Endodermal cell (in vitro differentiated cells): ENCODE data around the gene COG5. TPM values are rescaled to one million over a fixed set of nuclear protein-coding genes. Genes with fewer than 3 reads are reported as not detected.

ENCODE experiments used
- DNase-seq: peaks from one replicate; pipeline ENCODE4 v3.0.0-alpha.2; 2017
- H3K27ac ChIP-seq: 2 replicates; pipeline ENCODE4 v1.5.1; 2013; ENCODE audit warnings: mild to moderate bottlenecking, low read depth, low read length, moderate library complexity
- H3K27me3 ChIP-seq: 2 replicates; pipeline ENCODE4 v1.6.1; 2013; ENCODE audit warnings: mild to moderate bottlenecking, low read length, moderate library complexity; ENCODE audit not compliant: insufficient read depth, control insufficient read depth, poor library complexity, severe bottlenecking
- H3K36me3 ChIP-seq: 2 replicates; pipeline ENCODE4 v1.7.0; 2013; ENCODE audit warnings: mild to moderate bottlenecking, low read length, moderate library complexity; ENCODE audit not compliant: control insufficient read depth, insufficient read depth
- H3K4me1 ChIP-seq: one replicate; pipeline ENCODE4 v1.7.0; 2013; ENCODE audit warnings: low read length; ENCODE audit not compliant: control insufficient read depth, insufficient read depth
- H3K4me3 ChIP-seq: 2 replicates; pipeline ENCODE4 v1.5.1; 2013; ENCODE audit warnings: mild to moderate bottlenecking, low read length, moderate library complexity
- H3K9ac ChIP-seq: 2 replicates; pipeline ENCODE4 v1.6.1; 2013; ENCODE audit warnings: mild to moderate bottlenecking, low read length, moderate library complexity; ENCODE audit not compliant: poor library complexity, severe bottlenecking; ENCODE audit errors: extremely low read depth
- H3K9me3 ChIP-seq: 2 replicates; pipeline ENCODE4 v1.6.1; 2013; ENCODE audit warnings: mild to moderate bottlenecking, low read length, moderate library complexity; ENCODE audit not compliant: control insufficient read depth
- H3K27ac Mint-ChIP-seq: 2 replicates; pipeline ENCODE4 v1.8.0; 2020; ENCODE audit warnings: mixed read lengths
- H3K27me3 Mint-ChIP-seq: 2 replicates; pipeline ENCODE4 v1.8.0; 2021; ENCODE audit warnings: mild to moderate bottlenecking, mixed read lengths; ENCODE audit not compliant: insufficient read depth
- H3K36me3 Mint-ChIP-seq: 2 replicates; pipeline ENCODE4 v1.8.0; 2020; ENCODE audit warnings: low read depth, mixed read lengths
- H3K4me1 Mint-ChIP-seq: 2 replicates; pipeline ENCODE4 v1.8.0; 2020; ENCODE audit warnings: mixed read lengths
- H3K4me3 Mint-ChIP-seq: 2 replicates; pipeline ENCODE4 v1.8.0; 2020; ENCODE audit warnings: mild to moderate bottlenecking, moderate library complexity, mixed read lengths
- H3K9me3 Mint-ChIP-seq: 2 replicates; pipeline ENCODE4 v1.8.0; 2020; ENCODE audit warnings: mild to moderate bottlenecking, mixed read lengths
- CTCF ChIP-seq: fragments of 200-600 bp; sonication (generic); conservative IDR thresholded peaks from 2 replicates; pipeline ENCODE4 v1.5.0; 2021; ENCODE audit warnings: antibody characterized with exemption, mild to moderate bottlenecking
- WGBS, 2 experiments: methylation state at CpG; one replicate each; pipeline versions ENCODE4 v1.1.5 to v1.1.7; 2013; ENCODE audit warnings: missing lambda C conversion rate in 2 of 2, mixed read lengths in 1 of 2; ENCODE audit not compliant: insufficient coverage in 1 of 2, insufficient read length in 1 of 2; 5-methylcytosine and 5-hydroxymethylcytosine counted together
- total RNA-seq, 2 donors: library from RNA; stranded (reverse); fragmentation: NEBNext Ultra II Directional in 1 of 2; extraction: Animal tissue kit (Norgen Biotek cat#: 25700) in 1 of 2; gene quantifications; 2 replicates in 1 of 2; 3 replicates in 1 of 2; pipeline ENCODE4 v1.2.1, GENCODE V29; 2021

The COG5 gene
- total RNA-seq, 2 donors from 2014 or later = 25.5 to 34.7 TPM

GRCh38 chr7:107579554-107579884 is 15.8 kb upstream of the COG5 start:
- H3K27me3 ChIP-seq = no peaks in the 10 kb centered on the region
- peaks cover 12% of the 10 kb centered on the region for H3K36me3 ChIP-seq
- H3K36me3 Mint-ChIP-seq = peaks cover 17% of the 10 kb centered on the region
- TF ChIP-seq CTCF = no peak
- H3K4me3 ChIP-seq = peak overlapping the region; percentile 94
- H3K27ac ChIP-seq = peak overlapping the region; percentile 47
- DNase-seq = no peak
- H3K27ac Mint-ChIP-seq = peak overlapping the region; percentile 98
- no peaks in the 10 kb centered on the region for H3K4me1 ChIP-seq
- H3K4me1 Mint-ChIP-seq = peaks cover 7% of the 10 kb centered on the region
- H3K27me3 Mint-ChIP-seq = no peaks in the 10 kb centered on the region
- no peaks in the 10 kb centered on the region for H3K9me3 Mint-ChIP-seq
- peak overlapping the region; percentile 69 for H3K9ac ChIP-seq
- no peaks in the 10 kb centered on the region for H3K9me3 ChIP-seq
- WGBS, 2 experiments = 6 to 14% methylated on average over 6 to 9 of the region's 9 CpGs
- H3K4me3 Mint-ChIP-seq = peak overlapping the region; percentile 88

- Mint-ChIP-seq H3K9me3 (no peaks in the 10 kb centered on the region), H3K36me3 (peaks cover 24% of the 10 kb centered on the region)
- 91% methylated on average over 3 to 4 of the region's 4 CpGs for WGBS, 2 experiments
Measured at GRCh38 chr7:107573537-107573936, 9.8 kb upstream of the COG5 start.

GRCh38 chr7:107570298-107570697 is 6.6 kb upstream of the COG5 start:
- no peaks in the 10 kb centered on the region for H3K27me3 Mint-ChIP-seq
- H3K9me3 Mint-ChIP-seq = no peaks in the 10 kb centered on the region
- Histone ChIP-seq H3K9ac (no peak overlapping the region), H3K27ac (no peak overlapping the region), H3K36me3 (peaks cover 24% of the 10 kb centered on the region), H3K4me1 (no peaks in the 10 kb centered on the region), H3K27me3 (no peaks in the 10 kb centered on the region), H3K9me3 (no peaks in the 10 kb centered on the region), H3K4me3 (no peak overlapping the region)
- no peaks in the 10 kb centered on the region for H3K4me1 Mint-ChIP-seq
- TF ChIP-seq CTCF = no peak
- no peak overlapping the region for H3K4me3 Mint-ChIP-seq
- WGBS, 2 experiments = 88% methylated on average over 2 of the region's 2 CpGs; no CpG with 5 or more reads in 1 of the 2 experiments
- peaks cover 25% of the 10 kb centered on the region for H3K36me3 Mint-ChIP-seq
- no peak overlapping the region for H3K27ac Mint-ChIP-seq
- no peak for DNase-seq

More at GRCh38 chr7:107573537-107573936, 9.8 kb upstream of the COG5 start:
- no peak overlapping the region for H3K4me3 ChIP-seq
- H3K4me1 Mint-ChIP-seq = no peaks in the 10 kb centered on the region
- no peaks in the 10 kb centered on the region for H3K27me3 Mint-ChIP-seq
- H3K36me3 ChIP-seq = peaks cover 23% of the 10 kb centered on the region
- H3K27ac ChIP-seq = no peak overlapping the region
- H3K9ac ChIP-seq = no peak overlapping the region
- H3K27ac Mint-ChIP-seq = no peak overlapping the region
- no peaks in the 10 kb centered on the region for H3K4me1 ChIP-seq
- no peak for TF ChIP-seq CTCF
- H3K27me3 ChIP-seq = no peaks in the 10 kb centered on the region
- H3K4me3 Mint-ChIP-seq = no peak overlapping the region
- no peak for DNase-seq
- H3K9me3 ChIP-seq = no peaks in the 10 kb centered on the region
